MM.1S (cell line): ENCODE data around the gene STAG1.

Experiments used
- EZH2 ChIP-seq: fragments of 300-600 bp; sonication (generic); optimal IDR thresholded peaks from 2 replicates; pipeline ENCODE3; 2017; ENCODE audit warnings: low read depth, mild to moderate bottlenecking, antibody characterized with exemption, low read length, mixed read lengths
- TF ChIP-seq, protein P1 (sequence below): fragments of 300-600 bp; sonication (generic); IDR thresholded peaks from 2 replicates; pipeline ENCODE4 v1.5.1; 2016; ENCODE audit warnings: antibody characterized with exemption, low read length, mixed read lengths

DNA sequence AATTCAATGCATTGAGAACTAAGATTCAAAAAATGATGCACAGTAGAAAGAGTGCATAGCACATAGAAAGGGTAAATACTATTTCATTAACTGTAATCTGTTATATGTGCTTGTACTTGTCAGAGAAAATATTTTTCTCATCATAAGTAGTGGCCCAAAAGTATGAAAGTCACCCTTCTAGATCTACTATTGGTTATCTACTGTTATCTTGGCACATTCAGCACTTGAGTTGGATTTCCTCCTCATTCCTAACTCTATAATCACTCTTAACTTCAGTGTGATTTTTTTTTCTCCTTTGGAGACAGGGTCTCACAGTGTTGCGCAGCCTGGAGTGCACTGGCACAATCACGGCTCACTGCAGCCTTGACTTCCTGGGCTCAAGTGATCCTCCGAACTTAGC is 307.6 kb downstream of the STAG1 start:
- TF ChIP-seq, protein P1, sequence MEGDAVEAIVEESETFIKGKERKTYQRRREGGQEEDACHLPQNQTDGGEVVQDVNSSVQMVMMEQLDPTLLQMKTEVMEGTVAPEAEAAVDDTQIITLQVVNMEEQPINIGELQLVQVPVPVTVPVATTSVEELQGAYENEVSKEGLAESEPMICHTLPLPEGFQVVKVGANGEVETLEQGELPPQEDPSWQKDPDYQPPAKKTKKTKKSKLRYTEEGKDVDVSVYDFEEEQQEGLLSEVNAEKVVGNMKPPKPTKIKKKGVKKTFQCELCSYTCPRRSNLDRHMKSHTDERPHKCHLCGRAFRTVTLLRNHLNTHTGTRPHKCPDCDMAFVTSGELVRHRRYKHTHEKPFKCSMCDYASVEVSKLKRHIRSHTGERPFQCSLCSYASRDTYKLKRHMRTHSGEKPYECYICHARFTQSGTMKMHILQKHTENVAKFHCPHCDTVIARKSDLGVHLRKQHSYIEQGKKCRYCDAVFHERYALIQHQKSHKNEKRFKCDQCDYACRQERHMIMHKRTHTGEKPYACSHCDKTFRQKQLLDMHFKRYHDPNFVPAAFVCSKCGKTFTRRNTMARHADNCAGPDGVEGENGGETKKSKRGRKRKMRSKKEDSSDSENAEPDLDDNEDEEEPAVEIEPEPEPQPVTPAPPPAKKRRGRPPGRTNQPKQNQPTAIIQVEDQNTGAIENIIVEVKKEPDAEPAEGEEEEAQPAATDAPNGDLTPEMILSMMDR = no peak
- no peak for TF ChIP-seq EZH2
